Peyer's patch (tissue), 4 donors: Measurements from ENCODE around the gene FBLN5.

Experiments used
- POLR2A ChIP-seq, 2 donors: fragments of 450-650 bp; IDR thresholded peaks; one replicate each; pipeline ENCODE4 v1.5.1; 2017; ENCODE audit warnings: antibody characterized with exemption in 2 of 2, mild to moderate bottlenecking in 2 of 2, moderate library complexity in 2 of 2
- TF ChIP-seq, protein P1 (sequence below), 6 experiments: fragments of 450-650 bp in 4 of 6; fragments of 200-600 bp in 2 of 6; sonication (generic) in 1 of 6; IDR thresholded peaks; one replicate each; pipeline ENCODE4 v1.5.1; 2017 to 2019; ENCODE audit warnings: antibody characterized with exemption in 6 of 6, mild to moderate bottlenecking in 3 of 6, moderate library complexity in 1 of 6

DNA sequence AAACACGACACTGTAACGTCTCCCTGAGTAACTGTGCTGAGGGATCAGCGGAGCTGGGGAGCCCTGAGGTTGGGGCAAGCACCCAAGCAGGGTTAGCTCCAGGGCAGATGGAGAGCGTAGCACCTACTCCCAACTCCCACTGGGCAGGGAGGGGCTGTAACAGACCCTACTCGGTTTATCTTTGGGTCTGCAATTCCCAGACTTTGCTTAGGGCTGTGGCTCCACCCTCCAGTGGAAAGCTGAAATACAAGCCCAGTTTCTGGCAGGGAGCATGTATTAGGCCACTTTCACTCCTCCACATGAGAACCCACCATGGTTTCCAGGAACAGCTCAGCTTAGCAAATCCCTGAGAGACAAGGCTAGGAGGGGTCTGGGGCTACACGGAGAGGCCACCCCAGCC is 62.8 kb downstream of the FBLN5 start:
- TF ChIP-seq, protein P1, sequence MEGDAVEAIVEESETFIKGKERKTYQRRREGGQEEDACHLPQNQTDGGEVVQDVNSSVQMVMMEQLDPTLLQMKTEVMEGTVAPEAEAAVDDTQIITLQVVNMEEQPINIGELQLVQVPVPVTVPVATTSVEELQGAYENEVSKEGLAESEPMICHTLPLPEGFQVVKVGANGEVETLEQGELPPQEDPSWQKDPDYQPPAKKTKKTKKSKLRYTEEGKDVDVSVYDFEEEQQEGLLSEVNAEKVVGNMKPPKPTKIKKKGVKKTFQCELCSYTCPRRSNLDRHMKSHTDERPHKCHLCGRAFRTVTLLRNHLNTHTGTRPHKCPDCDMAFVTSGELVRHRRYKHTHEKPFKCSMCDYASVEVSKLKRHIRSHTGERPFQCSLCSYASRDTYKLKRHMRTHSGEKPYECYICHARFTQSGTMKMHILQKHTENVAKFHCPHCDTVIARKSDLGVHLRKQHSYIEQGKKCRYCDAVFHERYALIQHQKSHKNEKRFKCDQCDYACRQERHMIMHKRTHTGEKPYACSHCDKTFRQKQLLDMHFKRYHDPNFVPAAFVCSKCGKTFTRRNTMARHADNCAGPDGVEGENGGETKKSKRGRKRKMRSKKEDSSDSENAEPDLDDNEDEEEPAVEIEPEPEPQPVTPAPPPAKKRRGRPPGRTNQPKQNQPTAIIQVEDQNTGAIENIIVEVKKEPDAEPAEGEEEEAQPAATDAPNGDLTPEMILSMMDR (IDR thresholded peaks at IDR 0.05), result no peak
- TF ChIP-seq POLR2A (IDR thresholded peaks at IDR 0.05), result no peak
